ENCODE measurements around the gene ACACA.

Gene ACACA

GRCh38 chr17:37130984-37131446 is 275.6 kb downstream of the ACACA start:
- TF ChIP-seq PPARA (CRISPR knock-in tag; IDR thresholded peaks at IDR 0.05; ENCODE audit: borderline replicate concordance) = no peak
- ATAC-seq = no peak

- no peak for ATAC-seq
- TF ChIP-seq PPARA (CRISPR knock-in tag; IDR thresholded peaks at IDR 0.05; ENCODE audit: borderline replicate concordance) (no peak), TOX (CRISPR knock-in tag; IDR thresholded peaks at IDR 0.05; ENCODE audit: borderline replicate concordance) (no peak), ZFP3 (CRISPR knock-in tag; IDR thresholded peaks at IDR 0.05) (no peak), GLIS3 (CRISPR knock-in tag; IDR thresholded peaks at IDR 0.05) (no peak)
These were observed 281.8 kb downstream of the ACACA start for GRCh38 chr17:37124821-37125173.

- no peak for ATAC-seq
These were observed 282.5 kb downstream of the ACACA start for GRCh38 chr17:37123941-37124820.

GRCh38 chr17:37123386-37123785 is 283.2 kb downstream of the ACACA start:
- no peak for ATAC-seq
- TF ChIP-seq POU6F1 (CRISPR knock-in tag; IDR thresholded peaks at IDR 0.05; ENCODE audit: borderline replicate concordance, low read depth) (no peak), ZNF8 (CRISPR knock-in tag; IDR thresholded peaks at IDR 0.05) (no peak), ZC3H10 (CRISPR knock-in tag; IDR thresholded peaks at IDR 0.05) (no peak), PATZ1 (CRISPR knock-in tag; IDR thresholded peaks at IDR 0.05; ENCODE audit: borderline replicate concordance) (no peak), CREB5 (CRISPR knock-in tag; IDR thresholded peaks at IDR 0.05; ENCODE audit: low read depth) (no peak), ARNTL (CRISPR knock-in tag; IDR thresholded peaks at IDR 0.05; ENCODE audit: borderline replicate concordance, low read depth) (no peak), ZFP3 (CRISPR knock-in tag; IDR thresholded peaks at IDR 0.05) (no peak), BACH2 (CRISPR knock-in tag; IDR thresholded peaks at IDR 0.05; ENCODE audit: borderline replicate concordance) (no peak), OSR1 (CRISPR knock-in tag; IDR thresholded peaks at IDR 0.05) (no peak)

More at GRCh38 chr17:37123941-37124820, 282.5 kb downstream of the ACACA start:
- TF ChIP-seq ZFP3 (CRISPR knock-in tag; IDR thresholded peaks at IDR 0.05) (no peak), TSHZ2 (CRISPR knock-in tag; IDR thresholded peaks at IDR 0.05) (no peak), ARNTL (CRISPR knock-in tag; IDR thresholded peaks at IDR 0.05; ENCODE audit: borderline replicate concordance, low read depth) (no peak), ZC3H10 (CRISPR knock-in tag; IDR thresholded peaks at IDR 0.05) (no peak), POU6F1 (CRISPR knock-in tag; IDR thresholded peaks at IDR 0.05; ENCODE audit: borderline replicate concordance, low read depth) (no peak), BACH2 (CRISPR knock-in tag; IDR thresholded peaks at IDR 0.05; ENCODE audit: borderline replicate concordance) (no peak), CSRNP3 (CRISPR knock-in tag; IDR thresholded peaks at IDR 0.05) (no peak), GLIS3 (CRISPR knock-in tag; IDR thresholded peaks at IDR 0.05) (no peak), RARB (CRISPR knock-in tag; IDR thresholded peaks at IDR 0.05) (no peak), CSDC2 (CRISPR knock-in tag; IDR thresholded peaks at IDR 0.05) (no peak), TCF4 (CRISPR knock-in tag; IDR thresholded peaks at IDR 0.05; ENCODE audit: borderline replicate concordance) (no peak)
